Stimulated activated effector memory CD8-positive, alpha-beta T cell treated with anti-CD3 and anti-CD28 coated beads, Interleukin-12 subunit alpha, Interleukin-12 subunit beta, amount 100 ng/mL, for 72 hours (primary cell): ENCODE data around the gene TMEM163.
A peak's percentile ranks its signal among the peaks of the same experiment; 100 is the strongest.
"Not testable (repeated sequence)": the region's sequence is repeated elsewhere in the genome, so short reads cannot be mapped to it uniquely, and the experiment has no call there.

Source experiments
- ATAC-seq: fragments of 150-1000 bp; cut with Tn5 transposase; 2 replicates; pipeline ENCODE4 v1.10.0; 2021
- DNase-seq, 2 donors: peaks; one replicate each; pipeline ENCODE4 v3.0.0; 2021 to 2022; ENCODE audit warnings: low spot score in 2 of 2
- H3K27ac Mint-ChIP-seq: one replicate; pipeline ENCODE4 v1.8.0; 2022; ENCODE audit warnings: mild to moderate bottlenecking, mixed read lengths
- H3K36me3 Mint-ChIP-seq: one replicate; pipeline ENCODE4 v1.8.0; 2022; ENCODE audit warnings: mild to moderate bottlenecking, mixed read lengths
- H3K4me1 Mint-ChIP-seq: one replicate; pipeline ENCODE4 v1.8.0; 2022; ENCODE audit warnings: mixed read lengths
- H3K4me3 Mint-ChIP-seq: one replicate; pipeline ENCODE4 v1.8.0; 2022; ENCODE audit warnings: mild to moderate bottlenecking, mixed read lengths
- H3K9me3 Mint-ChIP-seq: one replicate; pipeline ENCODE4 v1.8.0; 2022; ENCODE audit warnings: mixed read lengths

Gene TMEM163

GRCh38 chr2:134479696-134480330 is 239.0 kb downstream of the TMEM163 start:
- DNase-seq (no peak), ATAC-seq (no peak)
- Mint-ChIP-seq H3K4me3 (no peak overlapping the region), H3K27ac (no peak overlapping the region), H3K4me1 (no peaks in the 10 kb centered on the region), H3K9me3 (no peaks in the 10 kb centered on the region), H3K36me3 (no peaks in the 10 kb centered on the region)

DNA sequence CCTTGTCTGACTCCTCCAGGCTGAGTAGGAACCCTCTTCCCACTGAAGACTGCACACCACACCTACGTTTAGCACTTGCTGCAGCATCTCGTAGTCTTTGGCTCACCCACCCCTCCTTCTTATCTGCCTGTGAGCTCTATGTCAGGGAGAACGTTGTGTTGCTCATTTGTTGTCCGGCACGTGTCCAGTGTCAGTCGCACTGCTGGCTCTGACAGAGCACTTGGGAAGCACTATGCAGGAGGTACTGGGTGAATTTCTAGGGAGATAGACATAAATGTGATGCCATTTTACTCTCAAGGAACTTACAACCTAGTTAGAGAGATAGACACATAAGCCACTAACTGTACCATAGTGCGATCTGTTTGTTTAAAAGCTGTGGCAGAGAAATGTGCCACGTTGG is 241.8 kb downstream of the TMEM163 start:
- not testable (repeated sequence) for ATAC-seq, H3K36me3 Mint-ChIP-seq, H3K4me1 Mint-ChIP-seq, H3K27ac Mint-ChIP-seq, H3K9me3 Mint-ChIP-seq, DNase-seq, H3K4me3 Mint-ChIP-seq

DNA sequence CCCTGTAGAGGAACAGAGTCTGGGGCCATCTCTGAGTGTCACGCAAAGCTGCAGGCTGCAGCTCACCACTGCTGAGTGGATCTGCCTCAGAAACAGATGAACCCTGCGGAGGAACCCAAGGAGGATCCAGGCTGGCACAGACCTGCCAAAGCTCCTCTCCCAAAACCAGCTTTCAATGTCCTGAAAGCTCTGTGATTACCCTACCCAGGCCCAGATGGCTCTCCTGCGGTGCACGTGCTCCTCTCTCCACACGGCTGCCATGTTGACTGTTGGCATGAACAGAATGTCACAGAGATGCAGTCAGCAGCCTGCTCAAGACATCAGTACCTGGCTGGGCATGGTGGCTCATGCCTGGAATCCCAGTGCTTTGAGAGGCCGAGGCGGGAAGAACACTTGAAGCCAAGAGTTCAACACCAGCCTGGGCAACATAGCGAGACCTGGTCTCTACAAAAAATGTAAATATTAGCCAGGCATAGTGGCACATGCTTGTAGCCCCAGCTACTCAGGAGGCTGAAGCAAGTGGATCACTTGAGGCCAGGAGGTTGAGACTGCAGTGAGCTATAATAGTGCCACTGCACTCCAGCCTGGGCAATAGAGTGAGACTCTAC is 248.1 kb downstream of the TMEM163 start:
- ATAC-seq, result no peak
- Mint-ChIP-seq H3K4me3 (no peak overlapping the region), H3K36me3 (no peaks in the 10 kb centered on the region), H3K4me1 (no peaks in the 10 kb centered on the region), H3K27ac (no peak overlapping the region), H3K9me3 (no peaks in the 10 kb centered on the region)
- DNase-seq, result no peak

- ATAC-seq (no peak), DNase-seq (no peak)
- no peaks in the 10 kb centered on the region for H3K9me3 Mint-ChIP-seq
- H3K4me3 Mint-ChIP-seq, result no peak overlapping the region
- H3K4me1 Mint-ChIP-seq, result no peaks in the 10 kb centered on the region
- H3K27ac Mint-ChIP-seq, result no peak overlapping the region
- no peaks in the 10 kb centered on the region for H3K36me3 Mint-ChIP-seq
Measured at GRCh38 chr2:134469516-134470115, 249.2 kb downstream of the TMEM163 start.

DNA sequence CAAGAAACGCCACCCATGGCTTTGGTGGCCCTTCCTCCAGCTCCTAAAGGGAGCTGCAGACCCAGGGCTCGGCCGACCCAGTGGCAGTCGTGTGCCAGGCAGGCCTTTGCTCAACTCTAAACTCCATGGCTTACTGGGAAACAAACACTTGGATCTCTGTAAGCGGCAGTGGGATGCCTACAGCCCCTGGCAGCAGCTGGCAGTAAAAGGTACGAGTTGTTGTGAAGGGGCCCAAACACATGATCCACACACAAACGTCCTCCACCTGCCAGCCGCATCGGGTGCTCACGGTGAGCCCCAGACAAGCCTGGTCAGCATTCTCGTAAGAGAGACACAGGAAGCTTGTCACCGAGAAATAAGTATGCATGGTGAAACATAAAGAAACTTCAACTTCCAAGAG is 250.0 kb downstream of the TMEM163 start:
- H3K27ac Mint-ChIP-seq, result no peak overlapping the region
- no peaks in the 10 kb centered on the region for H3K9me3 Mint-ChIP-seq
- no peaks in the 10 kb centered on the region for H3K36me3 Mint-ChIP-seq

DNA sequence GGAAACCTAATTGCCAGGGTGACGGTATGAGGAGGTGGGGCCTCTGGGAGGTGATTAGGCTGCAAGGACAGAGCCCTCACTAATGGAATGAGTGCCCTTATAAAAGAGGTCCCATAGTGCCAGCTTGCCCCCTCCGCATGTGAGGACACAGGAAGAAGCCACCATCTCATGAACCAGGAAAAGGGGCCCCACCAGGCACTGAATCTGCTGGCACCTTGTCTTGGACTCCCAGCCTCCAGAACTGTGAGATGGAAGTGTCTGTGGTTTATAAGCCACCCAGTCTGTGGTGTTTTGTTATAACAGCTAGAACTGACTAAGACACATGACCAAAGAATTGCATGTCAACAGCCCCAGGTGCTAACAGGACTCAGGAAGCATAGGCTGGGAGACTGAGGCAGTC is 250.6 kb downstream of the TMEM163 start:
- H3K4me1 Mint-ChIP-seq, result no peaks in the 10 kb centered on the region
- no peaks in the 10 kb centered on the region for H3K36me3 Mint-ChIP-seq
- H3K9me3 Mint-ChIP-seq, result no peaks in the 10 kb centered on the region
- no peak for DNase-seq
- no peak overlapping the region for H3K27ac Mint-ChIP-seq
- no peak overlapping the region for H3K4me3 Mint-ChIP-seq
- ATAC-seq, result no peak

More for the DNA sequence above, 250.0 kb downstream of the TMEM163 start:
- ATAC-seq (no peak), DNase-seq (no peak)
- Mint-ChIP-seq H3K4me1 (no peaks in the 10 kb centered on the region), H3K4me3 (no peak overlapping the region)

GRCh38 chr2:134466141-134466540 is 252.7 kb downstream of the TMEM163 start:
- Mint-ChIP-seq H3K4me3 (no peak overlapping the region), H3K27ac (no peak overlapping the region), H3K9me3 (no peaks in the 10 kb centered on the region), H3K4me1 (no peaks in the 10 kb centered on the region), H3K36me3 (no peaks in the 10 kb centered on the region)
- DNase-seq, result no peak
- ATAC-seq, result peak; percentile 45

DNA sequence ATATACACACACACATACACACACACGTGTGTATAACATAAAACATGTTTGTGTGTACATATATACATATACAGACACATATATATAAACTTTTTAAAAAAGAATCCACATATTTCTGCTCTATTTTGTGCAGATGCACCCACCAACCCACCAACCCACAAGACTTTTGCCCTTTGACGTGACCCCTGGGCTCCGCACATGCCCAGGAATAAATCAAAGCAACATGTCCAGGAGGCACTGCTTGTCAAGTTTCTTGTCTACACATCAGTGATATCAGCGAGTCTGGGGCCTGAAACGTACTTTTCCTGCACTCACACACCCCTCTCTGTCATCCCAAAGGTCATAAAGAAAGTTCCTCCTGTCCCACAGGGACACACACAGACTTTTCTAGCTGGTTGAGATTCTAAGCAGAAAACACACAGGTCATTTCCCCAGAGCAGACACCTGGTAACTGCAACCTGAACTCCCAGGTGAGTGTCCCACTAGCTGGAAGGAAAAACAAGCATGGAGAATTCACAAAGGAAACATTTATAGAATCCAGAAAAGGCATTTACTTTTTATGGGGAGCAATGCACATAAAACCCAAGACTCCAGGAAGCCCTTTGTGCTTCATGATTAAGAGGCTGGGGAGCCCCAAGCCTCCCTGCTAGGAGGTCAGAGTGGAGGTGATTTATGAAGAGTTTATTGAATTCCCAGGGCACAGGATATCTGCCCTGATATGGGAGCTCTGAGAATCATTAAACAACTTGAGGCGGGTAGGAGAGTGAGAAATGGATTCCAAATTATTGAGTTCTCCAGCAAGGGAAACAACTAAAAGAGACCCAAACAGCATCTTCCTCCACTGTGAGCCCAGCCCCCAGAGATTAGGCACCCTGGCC is 253.3 kb downstream of the TMEM163 start:
- Mint-ChIP-seq H3K4me1 (no peaks in the 10 kb centered on the region), H3K27ac (no peak overlapping the region), H3K9me3 (no peaks in the 10 kb centered on the region), H3K36me3 (no peaks in the 10 kb centered on the region), H3K4me3 (no peak overlapping the region)
- no peak for DNase-seq
- ATAC-seq, result no peak

DNA sequence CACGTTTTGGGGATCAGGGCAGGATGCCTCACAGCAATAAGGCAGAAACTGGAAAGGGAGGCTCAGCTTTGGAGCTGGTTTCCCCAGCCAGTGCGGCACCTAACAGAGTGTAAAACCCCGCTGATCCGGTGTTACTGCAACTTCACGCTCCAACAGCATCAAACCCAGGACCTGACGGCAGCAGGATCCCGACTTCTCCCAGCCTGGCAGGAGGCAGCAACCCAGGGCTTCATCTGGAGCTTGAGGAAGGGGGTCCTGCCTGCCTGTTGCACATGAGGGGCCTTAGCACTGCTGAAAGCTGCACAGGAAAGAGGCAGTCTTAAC is 255.1 kb downstream of the TMEM163 start:
- no peaks in the 10 kb centered on the region for H3K4me1 Mint-ChIP-seq
- H3K27ac Mint-ChIP-seq, result no peak overlapping the region

GRCh38 chr2:134462791-134463698 is 255.8 kb downstream of the TMEM163 start:
- ATAC-seq, result no peak
- H3K9me3 Mint-ChIP-seq, result no peaks in the 10 kb centered on the region
- DNase-seq, result no peak
- H3K36me3 Mint-ChIP-seq, result no peaks in the 10 kb centered on the region
- H3K4me3 Mint-ChIP-seq, result no peak overlapping the region
- no peaks in the 10 kb centered on the region for H3K4me1 Mint-ChIP-seq
- no peak overlapping the region for H3K27ac Mint-ChIP-seq

More for the DNA sequence above, 255.1 kb downstream of the TMEM163 start:
- H3K36me3 Mint-ChIP-seq, result no peaks in the 10 kb centered on the region
- ATAC-seq (no peak), DNase-seq (no peak)
- no peak overlapping the region for H3K4me3 Mint-ChIP-seq
- no peaks in the 10 kb centered on the region for H3K9me3 Mint-ChIP-seq

DNA sequence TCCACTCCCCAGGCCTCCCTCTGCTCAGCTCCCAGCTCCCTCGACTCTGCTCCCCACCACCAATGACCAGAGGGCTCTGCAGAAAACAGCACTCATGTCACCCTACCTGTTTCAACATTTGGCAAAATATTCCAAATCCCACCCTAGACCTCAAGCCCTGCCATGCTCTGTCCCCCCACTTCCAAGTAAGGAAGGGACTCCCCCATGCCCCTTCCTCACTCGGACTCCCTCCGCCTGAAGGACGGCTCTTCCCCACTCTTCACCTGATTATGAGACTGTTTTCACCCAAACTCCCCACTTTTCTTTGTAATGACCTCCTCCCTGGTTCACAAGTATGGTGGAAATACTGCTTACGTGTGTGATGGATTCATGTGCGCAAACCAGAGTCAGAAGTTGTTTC is 256.5 kb downstream of the TMEM163 start:
- no peaks in the 10 kb centered on the region for H3K9me3 Mint-ChIP-seq
- H3K36me3 Mint-ChIP-seq, result no peaks in the 10 kb centered on the region
- no peaks in the 10 kb centered on the region for H3K4me1 Mint-ChIP-seq
- no peak for ATAC-seq
- H3K27ac Mint-ChIP-seq, result peak overlapping the region; percentile 43
- H3K4me3 Mint-ChIP-seq, result no peak overlapping the region
- no peak for DNase-seq

DNA sequence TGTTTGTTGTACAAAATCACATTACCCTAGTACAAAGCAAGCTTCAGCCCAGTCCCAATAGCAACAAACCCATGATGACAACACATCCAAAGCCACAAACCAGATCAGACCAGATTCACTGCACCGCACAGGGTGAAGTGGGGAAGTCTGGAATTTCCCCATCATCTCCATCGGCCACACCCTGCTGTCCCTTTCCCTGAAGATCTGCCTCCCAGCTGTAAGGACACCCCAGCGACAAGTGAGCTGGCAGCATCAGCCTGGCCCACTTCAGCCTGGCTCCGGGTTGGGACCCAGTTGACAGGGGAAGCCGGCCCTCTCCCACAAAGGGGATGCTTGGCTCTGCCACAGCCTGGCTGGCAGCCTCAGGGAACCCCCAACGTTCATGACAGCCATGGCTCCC is 257.3 kb downstream of the TMEM163 start:
- no peaks in the 10 kb centered on the region for H3K9me3 Mint-ChIP-seq
- H3K36me3 Mint-ChIP-seq, result no peaks in the 10 kb centered on the region

GRCh38 chr2:134460583-134460998 is 258.2 kb downstream of the TMEM163 start:
- Mint-ChIP-seq H3K9me3 (no peaks in the 10 kb centered on the region), H3K4me3 (no peak overlapping the region), H3K36me3 (no peaks in the 10 kb centered on the region), H3K4me1 (no peaks in the 10 kb centered on the region), H3K27ac (peak overlapping the region; percentile 45)
- DNase-seq (peak in 1 of 2 donors; percentile 63), ATAC-seq (peak; percentile 35)

More for the DNA sequence above, 257.3 kb downstream of the TMEM163 start:
- no peak for ATAC-seq
- Mint-ChIP-seq H3K4me3 (no peak overlapping the region), H3K27ac (peak overlapping the region; percentile 23), H3K4me1 (no peaks in the 10 kb centered on the region)
- DNase-seq, result no peak

DNA sequence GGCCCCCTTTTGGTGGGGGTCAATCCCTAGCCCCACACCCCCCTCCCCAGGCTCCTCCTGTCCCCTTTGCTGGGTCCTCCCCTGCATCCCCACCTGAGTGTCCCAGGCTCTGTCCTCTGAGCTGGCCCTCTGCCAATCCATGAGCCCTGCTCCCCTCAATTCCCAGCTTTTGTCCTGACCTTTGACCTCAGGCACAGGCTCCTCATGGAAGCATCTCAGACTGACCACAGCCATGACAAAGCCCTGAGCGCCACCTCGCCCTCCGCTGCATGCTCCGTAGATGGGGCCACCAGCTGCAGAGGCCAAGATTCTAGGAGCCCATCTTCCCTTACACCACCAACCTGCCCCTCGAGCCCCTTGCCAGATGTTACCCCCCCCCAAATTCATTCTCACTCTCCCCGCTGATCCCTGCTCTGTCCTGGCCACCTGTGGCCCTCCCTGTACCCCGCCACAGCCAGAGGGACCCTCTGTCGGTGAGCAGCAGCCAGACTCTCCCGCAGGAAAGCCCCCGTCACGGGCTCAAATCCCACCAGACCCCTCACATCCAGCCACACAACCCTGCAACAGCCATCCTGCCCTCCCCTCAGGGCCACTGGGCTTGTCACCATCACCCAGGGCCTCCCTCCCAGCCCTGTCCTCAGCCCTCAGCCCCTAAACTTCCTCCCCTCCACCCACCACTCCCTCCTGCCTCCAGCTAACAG is 258.9 kb downstream of the TMEM163 start:
- no peaks in the 10 kb centered on the region for H3K4me1 Mint-ChIP-seq
- no peaks in the 10 kb centered on the region for H3K36me3 Mint-ChIP-seq
- no peaks in the 10 kb centered on the region for H3K9me3 Mint-ChIP-seq
- DNase-seq (no peak), ATAC-seq (no peak)
- peak overlapping the region; percentile 45 for H3K27ac Mint-ChIP-seq
- H3K4me3 Mint-ChIP-seq, result no peak overlapping the region
